GM12878 (cell line): ENCODE results near the gene ANKRD62. TPM values are rescaled to one million over a fixed set of nuclear protein-coding genes. Genes with fewer than 3 reads are reported as not detected.
A peak's percentile ranks its signal among the peaks of the same experiment; 100 is the strongest.

Experiments used
- ATAC-seq: fragments of 200-7000 bp; cut with Tn5 transposase; 3 replicates; pipeline ENCODE4 v1.9.1; 2020; ENCODE audit warnings: mild to moderate bottlenecking, moderate library complexity
- BruUV-seq: library from RNA; stranded (reverse); fragments of 400-500 nt; replicated peaks from 2 replicates; lab custom pipeline; 2021; lab: Mats Ljungman, UMichigan
- CTCF ChIA-PET: fragments of 300-600 bp; sonication (Branson Sonifier 250); formaldehyde crosslinking; extraction: SDS; loops from one replicate; lab custom pipeline; 2021; ENCODE audit warnings: inconsistent platforms; lab: Yijun Ruan, JAX
- POLR2A ChIA-PET: fragments of 350-600 bp; formaldehyde crosslinking; extraction: SDS; loops from one replicate; lab custom pipeline; 2021; ENCODE audit warnings: inconsistent platforms; lab: Charles Lee
- RAD21 ChIA-PET: fragments of 300-600 bp; sonication (Branson Sonifier 250); formaldehyde crosslinking; loops from one replicate; lab custom pipeline; 2023; ENCODE audit warnings: antibody characterized with exemption; ENCODE audit not compliant: unreplicated experiment; lab: Charles Lee
- SMC1A ChIA-PET: fragments of 300-600 bp; sonication (Branson Sonifier 250); formaldehyde crosslinking; loops from one replicate; lab custom pipeline; 2023; ENCODE audit not compliant: unreplicated experiment, uncharacterized antibody; lab: Charles Lee
- DNase-seq: peaks from one replicate; pipeline ENCODE4 v3.0.0-alpha.2; 2011; ENCODE audit warnings: low read depth, low spot score
- FAIRE-seq: peaks from 3 replicates; lab custom pipeline; 2011; peaks lifted over from hg19 to GRCh38; lab: Jason Lieb, UNC
- H2AFZ ChIP-seq: 2 replicates; pipeline ENCODE4 v1.6.0; 2011; ENCODE audit warnings: low read depth, low read length, control low read depth; ENCODE audit not compliant: control insufficient read depth
- H3K27ac ChIP-seq: 2 replicates; pipeline ENCODE4 v1.5.1; 2011; ENCODE audit warnings: control low read depth; ENCODE audit not compliant: control insufficient read depth, insufficient read depth
- H3K27me3 ChIP-seq, 2 experiments: replicated peaks in 1 of 2; 2 replicates each; pipeline versions ENCODE4 v1.6.0 to v1.6.1; 2011; ENCODE audit warnings: low read length in 1 of 2; ENCODE audit not compliant: control insufficient read depth in 2 of 2, insufficient read depth in 2 of 2
- H3K36me3 ChIP-seq, 2 experiments: 2 replicates each; pipeline ENCODE4 v1.5.1; 2011; ENCODE audit warnings: low read length in 1 of 2; ENCODE audit not compliant: control insufficient read depth in 2 of 2, insufficient read depth in 2 of 2
- H3K4me1 ChIP-seq: 2 replicates; pipeline ENCODE4 v1.6.1; 2011; ENCODE audit warnings: mild to moderate bottlenecking, low read length, moderate library complexity, mixed read lengths; ENCODE audit not compliant: control insufficient read depth, insufficient read depth
- H3K4me2 ChIP-seq: 2 replicates; pipeline ENCODE4 v1.6.0; 2011; ENCODE audit warnings: control low read depth; ENCODE audit not compliant: control insufficient read depth, insufficient read depth
- H3K4me3 ChIP-seq: fragments of 200-600 bp; sonication (generic); 2 replicates; pipeline ENCODE4 v1.5.1; 2016
- H3K79me2 ChIP-seq: 2 replicates; pipeline ENCODE4 v1.6.0; 2011; ENCODE audit warnings: low read length; ENCODE audit not compliant: control insufficient read depth, insufficient read depth
- H3K9ac ChIP-seq: 2 replicates; pipeline ENCODE4 v1.8.0; 2011; ENCODE audit warnings: low read length, control low read depth, mixed read lengths; ENCODE audit not compliant: control insufficient read depth, insufficient read depth
- H3K9me3 ChIP-seq: replicated peaks from 3 replicates; pipeline ENCODE4 v1.5.1; 2011; ENCODE audit warnings: mild to moderate bottlenecking, low read length; ENCODE audit not compliant: control insufficient read depth, insufficient read depth
- H4K20me1 ChIP-seq: 2 replicates; pipeline ENCODE4 v1.6.0; 2011; ENCODE audit not compliant: control insufficient read depth, insufficient read depth
- ATF7 ChIP-seq: fragments of 450-650 bp; IDR thresholded peaks from 2 replicates; pipeline ENCODE4 v1.6.1; 2016; ENCODE audit warnings: low read depth, mild to moderate bottlenecking
- CHD2 ChIP-seq: IDR thresholded peaks from 2 replicates; pipeline ENCODE4 v1.6.1; 2011; ENCODE audit warnings: low read depth, low read length, improper control_type of control experiment, borderline replicate concordance
- HCFC1 ChIP-seq: fragments of 150-350 bp; IDR thresholded peaks from 2 replicates; pipeline ENCODE4 v1.6.1; 2014; ENCODE audit warnings: low read length
- IRF4 ChIP-seq: IDR thresholded peaks from 2 replicates; pipeline ENCODE4 v1.6.1; 2011; ENCODE audit warnings: low read depth, low read length
- MXI1 ChIP-seq: fragments of 150-350 bp; IDR thresholded peaks from 2 replicates; pipeline ENCODE4 v1.6.1; 2011; ENCODE audit warnings: low read depth, mild to moderate bottlenecking, inconsistent platforms, low read length, improper control_type of control experiment
- NFYA ChIP-seq: IDR thresholded peaks from 2 replicates; pipeline ENCODE4 v1.6.1; 2011; ENCODE audit warnings: low read depth, mild to moderate bottlenecking, low read length, improper control_type of control experiment, borderline replicate concordance
- SIN3A ChIP-seq: IDR thresholded peaks from 2 replicates; pipeline ENCODE4 v1.6.1; 2012; ENCODE audit warnings: low read depth, low read length, improper control_type of control experiment
- SREBF2 ChIP-seq: IDR thresholded peaks from 2 replicates; pipeline ENCODE4 v1.6.1; 2012; ENCODE audit warnings: mild to moderate bottlenecking, low read length
- YY1 ChIP-seq: IDR thresholded peaks from 2 replicates; pipeline ENCODE4 v1.6.1; 2011; ENCODE audit warnings: low read depth, mild to moderate bottlenecking, low read length
- WGBS: methylation state at CpG from one replicate; pipeline ENCODE4 v1.1.6; 2016; ENCODE audit warnings: low lambda C conversion rate; ENCODE audit not compliant: insufficient replicate concordance, insufficient coverage; ENCODE audit errors: missing lambda C conversion rate; 5-methylcytosine and 5-hydroxymethylcytosine counted together
- in situ Hi-C: fragments of 300-500 bp; cut with MboI; formaldehyde crosslinking; loops from 9 replicates; pipeline ENCODE4 v1.14.3; 2018; ENCODE audit warnings: mixed read lengths
- intact Hi-C: fragments of 100-400 bp; cut with micrococcal nuclease; formaldehyde crosslinking; loops from one replicate; pipeline ENCODE4 v1.14.2; 2022; ENCODE audit not compliant: unreplicated experiment
- polyA plus RNA-seq, 11 experiments: library from polyadenylated mRNA; depleted of rRNA in 4 of 11; unstranded in 6 of 11; stranded (reverse) in 5 of 11; fragments of >200 nt; fragmentation: Nextera tagmentation in 4 of 11; fragmentation: Illumina TruSeq in 1 of 11; extraction: Ambion mirVana in 4 of 11; extraction: Trizol in 1 of 11; gene quantifications; 1 replicate in 1 of 11; 2 replicates in 10 of 11; pipeline versions ENCODE4 v1.2.1 to v1.2.3, GENCODE V29; 2011 to 2016; ENCODE audit warnings: inconsistent platforms in 2 of 11, missing spikeins in 2 of 11, low read depth in 1 of 11
- total RNA-seq, 4 experiments: library from RNA; depleted of rRNA in 3 of 4; stranded (reverse); fragments of >200 nt in 3 of 4; fragmentation: Illumina TruSeq in 1 of 4; extraction: Trizol in 1 of 4; gene quantifications; 2 replicates each; pipeline versions ENCODE4 v1.2.1 to v1.2.3, GENCODE V29; 2013 to 2021
- TF ChIP-seq, protein P1 (sequence below), 3 experiments: IDR thresholded peaks in 2 of 3; conservative IDR thresholded peaks in 1 of 3; 2 replicates each; pipeline ENCODE4 v1.5.1; 2011; ENCODE audit warnings: low read depth in 3 of 3, low read length in 3 of 3, mild to moderate bottlenecking in 3 of 3, control low read depth in 2 of 3, moderate library complexity in 2 of 3, inconsistent platforms in 1 of 3, mixed read lengths in 1 of 3; ENCODE audit not compliant: control insufficient read depth in 2 of 3, insufficient read depth in 1 of 3; ENCODE audit errors: extremely low read depth in 1 of 3
- TF ChIP-seq, protein P2 (sequence below): IDR thresholded peaks from 2 replicates; pipeline ENCODE4 v1.6.1; 2011; ENCODE audit warnings: mild to moderate bottlenecking, low read depth, low read length, moderate library complexity; ENCODE audit not compliant: insufficient replicate concordance
- TF ChIP-seq, protein P3 (sequence below): fragments of 450-650 bp; IDR thresholded peaks from 2 replicates; pipeline ENCODE4 v1.6.1; 2016; ENCODE audit warnings: mild to moderate bottlenecking
- TF ChIP-seq, protein P4 (sequence below): fragments of 450-650 bp; IDR thresholded peaks from 2 replicates; pipeline ENCODE4 v1.6.1; 2017; ENCODE audit warnings: mild to moderate bottlenecking, low read depth, inconsistent platforms; ENCODE audit not compliant: poor library complexity, severe bottlenecking
- TF ChIP-seq, protein P5 (sequence below): IDR thresholded peaks from 2 replicates; pipeline ENCODE4 v1.6.1; 2012; ENCODE audit warnings: low read depth, low read length, improper control_type of control experiment

ANKRD62 gene
- total and polyA plus RNA-seq, 10 of the 15 experiments (the other 5 are each of a cell fraction or from before 2014, with no cell fraction given): not detected

DNA sequence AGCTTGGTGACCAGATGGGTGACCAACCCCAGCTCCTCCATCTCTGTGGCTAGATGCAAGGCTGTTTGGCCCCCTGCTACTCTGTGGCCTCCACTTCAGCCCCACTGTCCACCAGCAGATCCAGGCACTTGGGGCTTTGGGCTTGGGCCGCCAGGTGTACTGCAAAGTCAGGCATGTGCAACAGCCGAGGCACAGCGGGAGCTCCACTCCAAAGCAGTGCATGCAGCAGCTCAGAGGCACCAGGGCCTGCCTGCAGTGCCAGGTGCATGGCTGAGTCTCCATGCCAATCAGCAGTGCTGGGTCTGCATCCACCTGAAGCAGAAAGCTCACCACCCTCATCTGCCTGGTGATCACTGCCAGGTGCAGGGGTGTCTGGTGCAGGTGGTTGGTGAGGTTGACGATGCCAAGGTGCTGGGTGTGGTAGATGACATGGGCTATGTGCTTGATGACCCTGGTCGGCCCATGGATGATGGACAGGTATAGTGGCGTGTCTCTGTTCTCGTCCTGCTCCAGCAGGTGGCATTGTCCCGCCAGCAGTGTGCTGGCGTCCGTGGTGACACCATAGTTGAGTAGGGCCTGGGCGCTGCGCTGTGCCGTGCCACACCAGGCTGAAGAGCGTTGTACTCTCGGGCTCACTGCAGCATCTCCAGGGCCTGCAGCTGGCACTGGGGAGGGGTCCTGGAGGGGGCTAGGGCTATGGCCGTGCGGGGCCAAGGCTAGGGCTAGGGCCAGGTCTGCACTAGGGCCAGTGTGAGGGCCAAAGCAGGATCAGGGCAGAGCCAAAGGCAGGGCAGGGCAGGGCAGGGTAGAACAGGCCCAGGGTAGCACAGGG is 1.0 kb upstream of the ANKRD62 start:
- Histone ChIP-seq H4K20me1 (no peaks in the 10 kb centered on the region), H3K9me3 (no peaks in the 10 kb centered on the region), H3K36me3 (no peaks in the 10 kb centered on the region), H2AFZ (no peak overlapping the region), H3K4me3 (no peak overlapping the region), H3K4me1 (no peaks in the 10 kb centered on the region), H3K9ac (no peak overlapping the region), H3K27ac (no peak overlapping the region), H3K4me2 (no peak overlapping the region), H3K79me2 (no peaks in the 10 kb centered on the region), H3K27me3 (no peaks in the 10 kb centered on the region)
- in situ Hi-C loops (loop anchor here (10.0 kb wide), 1 partner anchor 142 kb away; no protein-coding TSS in a partner anchor), intact Hi-C loops (loop anchor here (1.0 kb wide), 1 partner anchor 145 kb away; no protein-coding TSS in a partner anchor)
- RAD21 ChIA-PET: no interaction called here
- FAIRE-seq: no peak
- POLR2A ChIA-PET: no interaction called here
- CTCF ChIA-PET: interaction anchor here (2.3 kb wide), 1 partner anchor 144 kb away, joined by 6 read pairs; no protein-coding TSS in a partner anchor
- WGBS: 51% methylated on average over 17 of the region's 17 CpGs
- DNase-seq: peak; percentile 5
- peak; percentile 94 for ATAC-seq
- SMC1A ChIA-PET: no interaction called here
- BruUV-seq: no TSS peak
- TF ChIP-seq, protein P1, sequence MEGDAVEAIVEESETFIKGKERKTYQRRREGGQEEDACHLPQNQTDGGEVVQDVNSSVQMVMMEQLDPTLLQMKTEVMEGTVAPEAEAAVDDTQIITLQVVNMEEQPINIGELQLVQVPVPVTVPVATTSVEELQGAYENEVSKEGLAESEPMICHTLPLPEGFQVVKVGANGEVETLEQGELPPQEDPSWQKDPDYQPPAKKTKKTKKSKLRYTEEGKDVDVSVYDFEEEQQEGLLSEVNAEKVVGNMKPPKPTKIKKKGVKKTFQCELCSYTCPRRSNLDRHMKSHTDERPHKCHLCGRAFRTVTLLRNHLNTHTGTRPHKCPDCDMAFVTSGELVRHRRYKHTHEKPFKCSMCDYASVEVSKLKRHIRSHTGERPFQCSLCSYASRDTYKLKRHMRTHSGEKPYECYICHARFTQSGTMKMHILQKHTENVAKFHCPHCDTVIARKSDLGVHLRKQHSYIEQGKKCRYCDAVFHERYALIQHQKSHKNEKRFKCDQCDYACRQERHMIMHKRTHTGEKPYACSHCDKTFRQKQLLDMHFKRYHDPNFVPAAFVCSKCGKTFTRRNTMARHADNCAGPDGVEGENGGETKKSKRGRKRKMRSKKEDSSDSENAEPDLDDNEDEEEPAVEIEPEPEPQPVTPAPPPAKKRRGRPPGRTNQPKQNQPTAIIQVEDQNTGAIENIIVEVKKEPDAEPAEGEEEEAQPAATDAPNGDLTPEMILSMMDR (IDR thresholded peaks at IDR 0.05 in 2 of 3, conservative IDR thresholded peaks at IDR 0.05 in 1 of 3; ENCODE audit: control insufficient read depth in 2 of 3, extremely low read depth in 1 of 3, insufficient read depth in 1 of 3, low read depth in 3 of 3, low read length in 3 of 3): peak; percentile 49 to 60 (median 49); a peak in 5 of 6 replicates
- TF ChIP-seq HCFC1: no peak
- TF ChIP-seq CHD2: no peak
- TF ChIP-seq YY1: 0 out of 2 replicates have a peak, but pooled peaks have one; percentile 19
- TF ChIP-seq SREBF2: no peak
- TF ChIP-seq, protein P2, sequence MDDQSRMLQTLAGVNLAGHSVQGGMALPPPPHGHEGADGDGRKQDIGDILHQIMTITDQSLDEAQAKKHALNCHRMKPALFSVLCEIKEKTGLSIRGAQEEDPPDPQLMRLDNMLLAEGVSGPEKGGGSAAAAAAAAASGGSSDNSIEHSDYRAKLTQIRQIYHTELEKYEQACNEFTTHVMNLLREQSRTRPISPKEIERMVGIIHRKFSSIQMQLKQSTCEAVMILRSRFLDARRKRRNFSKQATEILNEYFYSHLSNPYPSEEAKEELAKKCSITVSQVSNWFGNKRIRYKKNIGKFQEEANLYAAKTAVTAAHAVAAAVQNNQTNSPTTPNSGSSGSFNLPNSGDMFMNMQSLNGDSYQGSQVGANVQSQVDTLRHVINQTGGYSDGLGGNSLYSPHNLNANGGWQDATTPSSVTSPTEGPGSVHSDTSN: peak; percentile 72
- TF ChIP-seq, protein P3, sequence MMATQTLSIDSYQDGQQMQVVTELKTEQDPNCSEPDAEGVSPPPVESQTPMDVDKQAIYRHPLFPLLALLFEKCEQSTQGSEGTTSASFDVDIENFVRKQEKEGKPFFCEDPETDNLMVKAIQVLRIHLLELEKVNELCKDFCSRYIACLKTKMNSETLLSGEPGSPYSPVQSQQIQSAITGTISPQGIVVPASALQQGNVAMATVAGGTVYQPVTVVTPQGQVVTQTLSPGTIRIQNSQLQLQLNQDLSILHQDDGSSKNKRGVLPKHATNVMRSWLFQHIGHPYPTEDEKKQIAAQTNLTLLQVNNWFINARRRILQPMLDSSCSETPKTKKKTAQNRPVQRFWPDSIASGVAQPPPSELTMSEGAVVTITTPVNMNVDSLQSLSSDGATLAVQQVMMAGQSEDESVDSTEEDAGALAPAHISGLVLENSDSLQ: peak; percentile 79
- TF ChIP-seq, protein P4, sequence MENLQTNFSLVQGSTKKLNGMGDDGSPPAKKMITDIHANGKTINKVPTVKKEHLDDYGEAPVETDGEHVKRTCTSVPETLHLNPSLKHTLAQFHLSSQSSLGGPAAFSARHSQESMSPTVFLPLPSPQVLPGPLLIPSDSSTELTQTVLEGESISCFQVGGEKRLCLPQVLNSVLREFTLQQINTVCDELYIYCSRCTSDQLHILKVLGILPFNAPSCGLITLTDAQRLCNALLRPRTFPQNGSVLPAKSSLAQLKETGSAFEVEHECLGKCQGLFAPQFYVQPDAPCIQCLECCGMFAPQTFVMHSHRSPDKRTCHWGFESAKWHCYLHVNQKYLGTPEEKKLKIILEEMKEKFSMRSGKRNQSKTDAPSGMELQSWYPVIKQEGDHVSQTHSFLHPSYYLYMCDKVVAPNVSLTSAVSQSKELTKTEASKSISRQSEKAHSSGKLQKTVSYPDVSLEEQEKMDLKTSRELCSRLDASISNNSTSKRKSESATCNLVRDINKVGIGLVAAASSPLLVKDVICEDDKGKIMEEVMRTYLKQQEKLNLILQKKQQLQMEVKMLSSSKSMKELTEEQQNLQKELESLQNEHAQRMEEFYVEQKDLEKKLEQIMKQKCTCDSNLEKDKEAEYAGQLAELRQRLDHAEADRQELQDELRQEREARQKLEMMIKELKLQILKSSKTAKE: no peak
- TF ChIP-seq, protein P5, sequence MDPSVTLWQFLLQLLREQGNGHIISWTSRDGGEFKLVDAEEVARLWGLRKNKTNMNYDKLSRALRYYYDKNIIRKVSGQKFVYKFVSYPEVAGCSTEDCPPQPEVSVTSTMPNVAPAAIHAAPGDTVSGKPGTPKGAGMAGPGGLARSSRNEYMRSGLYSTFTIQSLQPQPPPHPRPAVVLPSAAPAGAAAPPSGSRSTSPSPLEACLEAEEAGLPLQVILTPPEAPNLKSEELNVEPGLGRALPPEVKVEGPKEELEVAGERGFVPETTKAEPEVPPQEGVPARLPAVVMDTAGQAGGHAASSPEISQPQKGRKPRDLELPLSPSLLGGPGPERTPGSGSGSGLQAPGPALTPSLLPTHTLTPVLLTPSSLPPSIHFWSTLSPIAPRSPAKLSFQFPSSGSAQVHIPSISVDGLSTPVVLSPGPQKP: no peak
- no peak for TF ChIP-seq ATF7
- no peak for TF ChIP-seq MXI1
- no peak for TF ChIP-seq SIN3A
- no peak for TF ChIP-seq IRF4
- no peak for TF ChIP-seq NFYA
